D721Med (cell line): ENCODE data around the gene OR10A2.
"Not testable (repeated sequence)": the region's sequence is repeated elsewhere in the genome, so short reads cannot be mapped to it uniquely, and the experiment has no call there.

Experiments used
- DNase-seq: peaks from one replicate; pipeline ENCODE4 v3.0.0; 2011; ENCODE audit warnings: low spot score; ENCODE audit not compliant: insufficient read length
- FAIRE-seq: peaks from 2 replicates; lab custom pipeline; 2011; peaks lifted over from hg19 to GRCh38; lab: Jason Lieb, UNC
- TF ChIP-seq, protein P1 (sequence below): IDR thresholded peaks from 2 replicates; pipeline ENCODE4 v1.5.1; 2012; ENCODE audit warnings: mild to moderate bottlenecking, control low read depth; ENCODE audit not compliant: insufficient read depth; ENCODE audit errors: missing control alignments

The OR10A2 gene

DNA sequence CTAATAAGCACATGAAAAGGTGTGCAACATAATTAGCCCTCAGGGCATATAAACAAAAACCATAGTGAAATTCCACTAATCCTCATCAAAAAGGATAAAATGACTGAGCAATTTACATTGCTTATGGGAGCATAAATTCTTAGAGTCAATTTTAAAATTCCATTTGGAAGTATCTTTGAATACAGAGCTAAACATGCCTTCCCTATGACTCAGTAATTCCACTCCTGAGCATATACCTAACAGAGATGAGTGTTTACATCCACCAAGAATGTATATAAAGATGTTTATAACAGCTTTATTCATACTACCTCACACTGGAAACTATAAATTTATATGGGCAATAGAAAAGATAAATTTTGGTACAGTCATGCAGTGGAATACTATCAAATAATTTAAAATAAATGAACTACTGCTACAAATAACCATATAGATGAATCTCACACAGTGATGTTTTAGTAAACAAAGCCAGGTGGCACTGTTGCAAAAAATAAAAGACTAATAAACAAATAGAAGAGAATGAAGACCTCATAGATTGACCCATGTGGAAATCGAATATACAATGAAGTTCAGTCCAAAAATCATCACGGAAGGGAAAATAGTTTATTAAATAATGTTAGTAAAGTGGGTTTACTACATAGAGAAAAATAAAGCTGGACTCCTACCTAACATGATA lies 37.6 kb downstream of the OR10A2 start:
- no peak for DNase-seq
- no peak for FAIRE-seq
- TF ChIP-seq, protein P1, sequence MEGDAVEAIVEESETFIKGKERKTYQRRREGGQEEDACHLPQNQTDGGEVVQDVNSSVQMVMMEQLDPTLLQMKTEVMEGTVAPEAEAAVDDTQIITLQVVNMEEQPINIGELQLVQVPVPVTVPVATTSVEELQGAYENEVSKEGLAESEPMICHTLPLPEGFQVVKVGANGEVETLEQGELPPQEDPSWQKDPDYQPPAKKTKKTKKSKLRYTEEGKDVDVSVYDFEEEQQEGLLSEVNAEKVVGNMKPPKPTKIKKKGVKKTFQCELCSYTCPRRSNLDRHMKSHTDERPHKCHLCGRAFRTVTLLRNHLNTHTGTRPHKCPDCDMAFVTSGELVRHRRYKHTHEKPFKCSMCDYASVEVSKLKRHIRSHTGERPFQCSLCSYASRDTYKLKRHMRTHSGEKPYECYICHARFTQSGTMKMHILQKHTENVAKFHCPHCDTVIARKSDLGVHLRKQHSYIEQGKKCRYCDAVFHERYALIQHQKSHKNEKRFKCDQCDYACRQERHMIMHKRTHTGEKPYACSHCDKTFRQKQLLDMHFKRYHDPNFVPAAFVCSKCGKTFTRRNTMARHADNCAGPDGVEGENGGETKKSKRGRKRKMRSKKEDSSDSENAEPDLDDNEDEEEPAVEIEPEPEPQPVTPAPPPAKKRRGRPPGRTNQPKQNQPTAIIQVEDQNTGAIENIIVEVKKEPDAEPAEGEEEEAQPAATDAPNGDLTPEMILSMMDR = no peak

DNA sequence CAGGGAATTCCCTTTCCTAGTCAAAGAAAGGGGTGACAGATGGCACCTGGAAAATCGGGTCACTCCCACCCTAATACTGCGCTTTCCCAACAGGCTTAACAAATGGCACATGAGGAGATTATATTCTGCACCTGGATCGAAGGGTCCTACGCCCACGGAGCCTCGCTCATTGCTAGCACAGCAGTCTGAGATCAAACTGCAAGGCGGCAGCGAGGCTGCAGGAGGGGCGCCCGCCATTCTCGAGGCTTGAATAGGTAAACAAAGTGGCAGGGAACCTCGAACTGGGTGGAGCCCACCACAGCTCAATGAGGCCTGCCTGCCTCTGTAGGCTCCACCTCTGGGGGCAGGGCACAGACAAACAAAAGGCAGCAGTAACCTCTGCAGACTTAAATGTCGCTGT lies 41.9 kb downstream of the OR10A2 start:
- not testable (repeated sequence) for DNase-seq, FAIRE-seq

DNA sequence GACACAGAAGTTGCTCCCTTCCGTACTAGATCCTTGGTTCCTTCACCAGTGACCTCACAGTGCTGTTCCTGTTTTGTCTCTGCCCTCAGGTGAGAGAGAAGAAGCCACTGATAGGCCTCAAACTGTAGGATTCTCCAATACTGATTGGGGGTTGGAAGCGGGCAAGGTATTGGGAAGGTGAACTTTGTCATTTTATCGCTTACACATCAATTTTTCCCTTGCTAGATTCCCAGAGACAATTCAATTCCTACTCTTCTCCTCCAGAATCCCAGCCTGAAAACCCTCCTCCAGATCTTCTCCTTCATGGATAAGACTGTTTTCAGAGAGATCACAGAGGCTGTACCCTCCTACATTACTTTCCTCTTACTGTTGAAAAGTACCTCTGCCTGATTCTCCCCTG lies 48.5 kb downstream of the OR10A2 start:
- no peak for FAIRE-seq
- TF ChIP-seq, protein P1 = no peak
- DNase-seq = no peak

DNA sequence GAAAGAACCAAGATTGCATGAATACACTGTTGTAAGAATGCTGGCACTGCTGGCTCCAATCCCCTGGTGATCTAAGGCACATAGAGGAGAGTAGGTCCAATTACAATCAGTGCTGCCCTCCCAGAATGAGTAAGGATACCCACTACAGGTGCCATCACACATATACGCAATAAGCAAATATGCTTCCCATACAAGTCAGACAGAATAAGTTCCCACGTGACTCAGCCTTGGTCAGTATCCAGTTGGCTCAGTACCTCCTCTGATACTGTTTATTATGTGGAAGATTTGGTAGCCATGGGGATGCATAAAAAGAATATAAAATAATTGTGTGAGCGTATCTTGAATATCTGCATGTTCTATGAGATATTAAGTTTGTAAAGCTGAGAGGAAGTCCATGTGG lies 49.1 kb downstream of the OR10A2 start:
- DNase-seq (no peak), FAIRE-seq (no peak)
- TF ChIP-seq, protein P1 = no peak

DNA sequence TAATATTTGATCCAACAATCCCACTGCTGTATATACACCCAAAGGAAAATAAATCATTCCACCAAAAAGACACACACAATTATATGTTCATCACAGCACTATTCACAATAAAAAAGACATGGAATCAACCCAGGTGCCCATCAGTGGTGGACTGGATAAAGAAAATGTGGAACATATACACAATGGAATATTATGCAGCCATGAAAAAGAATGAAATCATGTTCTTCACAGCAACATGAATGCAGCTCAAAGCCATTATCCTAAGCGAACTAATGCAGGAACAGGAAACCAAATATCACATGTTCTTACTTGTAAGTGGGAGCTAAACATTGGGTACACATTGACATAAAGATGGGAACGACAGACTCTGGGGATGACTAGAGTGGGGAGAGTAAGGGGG lies 56.8 kb downstream of the OR10A2 start:
- DNase-seq (no peak), FAIRE-seq (no peak)
- TF ChIP-seq, protein P1 = no peak

DNA sequence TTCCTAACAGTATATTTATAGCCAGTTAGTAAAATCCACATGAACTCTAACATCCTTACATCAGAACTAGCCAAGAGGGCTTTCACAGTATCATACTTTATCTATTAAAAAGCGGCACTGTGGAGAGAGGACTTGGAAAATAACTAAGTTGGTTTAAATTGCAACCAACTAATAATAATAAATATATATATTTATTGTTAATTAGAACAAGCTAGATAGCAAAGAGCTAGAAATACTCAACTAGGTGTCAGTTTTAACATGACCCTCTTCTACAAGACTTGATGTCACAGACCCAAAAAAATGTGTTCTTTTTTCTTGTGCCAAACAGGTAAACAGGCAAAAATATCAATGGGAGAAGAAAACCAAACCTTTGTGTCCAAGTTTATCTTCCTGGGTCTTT lies 57.8 kb downstream of the OR10A2 start, which contains the start of gene OR2D3:
TSS of gene OR2D3 (plus strand) at position 301 of the 400 bp plus-strand sequence. CDS start at position 301, 0 bp downstream.
- DNase-seq (no peak), FAIRE-seq (no peak)
- TF ChIP-seq, protein P1 = no peak
